ENCODE measurements around the gene CCNA2. TPM values are rescaled to one million over a fixed set of nuclear protein-coding genes. Genes with fewer than 3 reads are reported as not detected.

The CCNA2 gene
- total RNA-seq, 1 experiment from 2014 or later, result 105 TPM

DNA sequence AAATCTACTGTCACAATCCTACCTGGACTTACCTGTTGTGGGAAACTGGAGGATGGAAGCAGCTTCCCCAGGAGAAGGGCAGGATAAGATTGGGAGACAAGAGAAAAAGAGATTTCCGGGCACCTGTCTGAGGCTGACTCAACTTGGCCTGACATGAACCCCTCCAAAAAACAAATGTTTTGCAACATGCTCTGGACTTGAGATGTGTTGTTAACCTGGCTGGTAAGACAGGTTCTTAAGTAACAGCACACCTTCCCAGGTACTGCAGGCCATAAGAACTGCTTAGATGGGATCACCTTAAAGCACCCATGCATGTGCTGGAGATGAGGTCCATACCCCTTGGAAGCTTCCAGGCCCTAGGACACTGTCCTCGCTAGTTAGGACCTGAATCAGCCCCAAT, 54.3 kb downstream of the CCNA2 start:
- POLR2A ChIA-PET (ENCODE audit: low non-redundant PET), result no interaction called here
- Histone ChIP-seq H3K27ac (ENCODE audit: low read depth, low read length, poor library complexity, severe bottlenecking) (no peak overlapping the region), H3K36me3 (ENCODE audit: insufficient read depth, low read length, poor library complexity, severe bottlenecking) (no peaks in the 10 kb centered on the region), H3K4me3 (ENCODE audit: low read depth, low read length, poor library complexity, severe bottlenecking) (no peak overlapping the region), H3K9me3 (ENCODE audit: low read depth, low read length, poor library complexity, severe bottlenecking) (no peaks in the 10 kb centered on the region), H3K4me1 (ENCODE audit: insufficient read depth, low read length, poor library complexity, severe bottlenecking) (no peaks in the 10 kb centered on the region), H3K27me3 (replicated peaks; ENCODE audit: insufficient read depth, low read depth, low read length, poor library complexity) (peaks cover 5% of the 10 kb centered on the region)
- no TSS peak for BruUV-seq (replicated peaks)
- DNase-seq (ENCODE audit: low spot score), result no peak
- CTCF ChIA-PET, result no interaction called here
- intact Hi-C loops (cut with micrococcal nuclease; ENCODE audit: unreplicated experiment), result no loop called here
- TF ChIP-seq EZH2 (IDR thresholded peaks at IDR 0.05; ENCODE audit: borderline replicate concordance, low read depth, low read length, poor library complexity, severe bottlenecking) (no peak), CTCF (conservative IDR thresholded peaks at IDR 0.05; ENCODE audit: low read depth, low read length) (no peak)

DNA sequence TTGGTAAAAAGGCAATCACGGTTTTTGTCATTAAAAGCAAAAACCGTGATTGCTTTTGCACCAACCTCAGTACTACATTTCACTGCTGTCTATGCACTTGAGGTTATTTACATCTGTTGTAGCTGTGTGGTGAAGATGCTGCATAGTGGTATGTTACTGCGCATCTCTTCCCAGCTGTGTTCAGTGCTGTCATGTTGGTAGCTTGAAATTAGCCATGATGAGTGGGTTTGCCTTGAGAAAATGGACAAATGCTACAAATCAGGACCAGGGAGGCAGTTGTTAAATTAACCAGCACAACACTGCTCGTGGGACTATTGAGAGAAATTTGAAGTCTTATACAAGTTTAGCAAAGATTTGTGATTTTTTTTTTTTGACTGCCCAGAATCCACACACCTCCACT, 56.5 kb downstream of the CCNA2 start:
- ChIA-PET POLR2A (ENCODE audit: low non-redundant PET) (no interaction called here), CTCF (no interaction called here)
- Histone ChIP-seq H3K36me3 (ENCODE audit: insufficient read depth, low read length, poor library complexity, severe bottlenecking) (no peaks in the 10 kb centered on the region), H3K4me3 (ENCODE audit: low read depth, low read length, poor library complexity, severe bottlenecking) (no peak overlapping the region), H3K9me3 (ENCODE audit: low read depth, low read length, poor library complexity, severe bottlenecking) (no peaks in the 10 kb centered on the region), H3K27me3 (replicated peaks; ENCODE audit: insufficient read depth, low read depth, low read length, poor library complexity) (peaks cover 5% of the 10 kb centered on the region), H3K4me1 (ENCODE audit: insufficient read depth, low read length, poor library complexity, severe bottlenecking) (no peaks in the 10 kb centered on the region), H3K27ac (ENCODE audit: low read depth, low read length, poor library complexity, severe bottlenecking) (no peak overlapping the region)
- intact Hi-C loops (cut with micrococcal nuclease; ENCODE audit: unreplicated experiment), result no loop called here
- TF ChIP-seq CTCF (conservative IDR thresholded peaks at IDR 0.05; ENCODE audit: low read depth, low read length) (no peak), EZH2 (IDR thresholded peaks at IDR 0.05; ENCODE audit: borderline replicate concordance, low read depth, low read length, poor library complexity, severe bottlenecking) (no peak)
- no peak for DNase-seq (ENCODE audit: low spot score)
- BruUV-seq (replicated peaks), result no TSS peak

Other genes starting within 250 kb of the CCNA2 start
- gene ANXA5, start 126.9 kb downstream of the CCNA2 start, total RNA-seq (2021), result 332 and 389 TPM in 2 replicates
- 0.37 and 0.45 TPM in 2 replicates for gene SMIM43, start 58.7 kb downstream of the CCNA2 start, total RNA-seq (2021)
- gene EXOSC9, start 22.6 kb downstream of the CCNA2 start, total RNA-seq (2021), result 79.0 and 79.8 TPM in 2 replicates
- 26.7 and 32.5 TPM in 2 replicates for gene BBS7, start 46.6 kb upstream of the CCNA2 start, total RNA-seq (2021)
- 0.24 and 0.28 TPM in 2 replicates for gene TRPC3, start 128.2 kb upstream of the CCNA2 start, total RNA-seq (2021)

Measured in A673 (cell line).